Measurements from ENCODE around the gene PEF1. TPM values are rescaled to one million over a fixed set of nuclear protein-coding genes. Genes with fewer than 3 reads are reported as not detected.

The PEF1 gene
- total and polyA plus RNA-seq, 2 of the 8 experiments (the other 6 are each of a cell fraction or from before 2014, with no cell fraction given), result 35.2 to 69.2 TPM

DNA sequence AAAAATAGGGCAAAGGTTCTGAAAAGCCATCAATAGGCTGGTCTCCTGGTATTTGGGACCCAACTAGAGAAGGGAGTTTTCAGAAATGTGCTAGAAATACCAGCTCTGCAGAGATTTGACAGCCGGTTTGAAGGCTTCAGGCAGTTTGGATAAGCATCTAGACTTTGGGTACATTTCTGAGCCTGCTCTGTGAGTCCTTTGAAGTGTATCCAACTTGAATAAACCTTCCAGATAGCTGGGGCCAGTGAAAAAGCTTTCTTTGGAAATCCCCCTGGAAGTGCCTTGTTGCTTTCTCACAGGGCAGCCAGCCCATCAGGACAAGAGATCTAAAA lies 6.4 kb upstream of the PEF1 start:
- Histone ChIP-seq H3K56ac (replicated peaks; ENCODE audit: insufficient read length, low read depth, low read length) (no peak overlapping the region), H2BK120ac (replicated peaks; ENCODE audit: low read depth, low read length) (no peak overlapping the region), H3K9me3 (ENCODE audit: insufficient read depth in 2 of 2, low read depth in 1 of 2, low read length in 1 of 2) (no peaks in the 10 kb centered on the region), H3K23ac (ENCODE audit: insufficient read length) (no peak overlapping the region), H2AFZ (ENCODE audit: low read length) (no peak overlapping the region), H3K9ac (replicated peaks in 1 of 4; ENCODE audit: extremely low read depth in 1 of 4, low read depth in 3 of 4, low read length in 3 of 4) (peak overlapping the region in 1 of 4 experiments; percentile 0; a peak in 1 of 7 replicates), H3K18ac (ENCODE audit: extremely low read depth, low read length) (no peak overlapping the region), H2BK20ac (ENCODE audit: low read length) (no peak overlapping the region), H3K23me2 (ENCODE audit: low read depth, low read length) (no peaks in the 10 kb centered on the region), H3K14ac (ENCODE audit: insufficient read length) (no peak overlapping the region), H4K91ac (replicated peaks; ENCODE audit: insufficient read length, low read length) (no peak overlapping the region), H3K4ac (replicated peaks; ENCODE audit: insufficient read length, low read depth, low read length) (no peak overlapping the region), H2BK5ac (ENCODE audit: low read depth, low read length) (no peak overlapping the region), H3K36me3 (ENCODE audit: control insufficient read depth in 2 of 4, insufficient read depth in 4 of 4, low read length in 3 of 4) (no peaks in the 10 kb centered on the region; a peak in 1 of 8 replicates), H2AK5ac (ENCODE audit: low read depth, low read length) (no peak overlapping the region), H2BK12ac (ENCODE audit: low read depth, low read length) (no peak overlapping the region), H4K5ac (ENCODE audit: insufficient read length, low read depth, low read length) (no peak overlapping the region), H3K4me3 (ENCODE audit: extremely low read depth in 1 of 4, insufficient read depth in 2 of 4, low read depth in 3 of 4, low read length in 4 of 4) (no peak overlapping the region), H4K8ac (ENCODE audit: extremely low read depth, insufficient read depth, low read length) (no peak overlapping the region), H3K79me1 (ENCODE audit: low read depth, low read length) (no peaks in the 10 kb centered on the region), H3K4me1 (replicated peaks in 1 of 4; ENCODE audit: control insufficient read depth in 3 of 4, insufficient read depth in 4 of 4, low read length in 3 of 4) (no peaks in the 10 kb centered on the region), H2BK15ac (ENCODE audit: low read length) (no peak overlapping the region), H3K27me3 (replicated peaks in 1 of 4; ENCODE audit: control insufficient read depth in 3 of 4, extremely low read depth in 1 of 4, insufficient read depth in 3 of 4, low read length in 3 of 4) (no peaks in the 10 kb centered on the region), H3K79me2 (ENCODE audit: control insufficient read depth in 1 of 2, insufficient read depth in 2 of 2, low read length in 2 of 2) (no peaks in the 10 kb centered on the region), H3K4me2 (ENCODE audit: insufficient read depth in 1 of 2, low read depth in 2 of 2, low read length in 2 of 2) (no peak overlapping the region), H3K27ac (ENCODE audit: low read depth, low read length) (no peak overlapping the region), H4K20me1 (replicated peaks in 1 of 2; ENCODE audit: control insufficient read depth in 1 of 2, insufficient read depth in 2 of 2, low read length in 2 of 2) (peaks cover 2% of the 10 kb centered on the region in 2 experiments)
- DNase-seq (ENCODE audit: low read depth in 1 of 2, low spot score in 2 of 2), result no peak
- 100% methylated on average over 1 of the region's 1 CpG; no CpG with 5 or more reads in 1 of the 2 experiments for WGBS, 2 experiments (ENCODE audit: extremely low coverage in 1 of 2, insufficient coverage in 1 of 2, insufficient read length in 1 of 2, insufficient replicate concordance in 2 of 2, low coverage in 1 of 2, low lambda C conversion rate in 2 of 2, missing lambda C conversion rate in 1 of 2)
- ChIA-PET CTCF (ENCODE audit: partially characterized antibody) (interaction anchor here (0.5 to 6.7 kb wide), 15 partner anchors 8 to 370 kb away, joined by 3 to 52 read pairs (median 4); no protein-coding TSS in a partner anchor), POLR2A (ENCODE audit: partially characterized antibody) (interaction anchor here (0.7 to 3.0 kb wide), 5 partner anchors 8 to 70 kb away, joined by 3 to 10 read pairs (median 3); no protein-coding TSS in a partner anchor)
- no peak for FAIRE-seq
- TF ChIP-seq CEBPB (IDR thresholded peaks at IDR 0.05; ENCODE audit: low read depth, low read length) (no peak), RFX5 (IDR thresholded peaks at IDR 0.05; ENCODE audit: borderline replicate concordance, low read depth, low read length) (no peak), SRF (IDR thresholded peaks at IDR 0.05; ENCODE audit: low read depth, low read length) (no peak), CBX5 (IDR thresholded peaks at IDR 0.05; ENCODE audit: low read depth, low read length) (no peak), EZH2 (IDR thresholded peaks at IDR 0.05; ENCODE audit: low read depth, low read length, severe bottlenecking) (no peak), KDM1A (IDR thresholded peaks at IDR 0.05; ENCODE audit: borderline replicate concordance, low read length) (no peak), CHD1 (IDR thresholded peaks at IDR 0.05; ENCODE audit: low read depth, low read length) (no peak), GTF2F1 (IDR thresholded peaks at IDR 0.05; ENCODE audit: borderline replicate concordance, low read depth, low read length) (no peak), TAF1 (IDR thresholded peaks at IDR 0.05; ENCODE audit: low read depth, low read length) (no peak), SAP30 (IDR thresholded peaks at IDR 0.05; ENCODE audit: insufficient read depth, insufficient replicate concordance, low read length) (no peak), ASH2L (IDR thresholded peaks at IDR 0.05; ENCODE audit: low read length) (no peak)
- TF ChIP-seq, protein P1, sequence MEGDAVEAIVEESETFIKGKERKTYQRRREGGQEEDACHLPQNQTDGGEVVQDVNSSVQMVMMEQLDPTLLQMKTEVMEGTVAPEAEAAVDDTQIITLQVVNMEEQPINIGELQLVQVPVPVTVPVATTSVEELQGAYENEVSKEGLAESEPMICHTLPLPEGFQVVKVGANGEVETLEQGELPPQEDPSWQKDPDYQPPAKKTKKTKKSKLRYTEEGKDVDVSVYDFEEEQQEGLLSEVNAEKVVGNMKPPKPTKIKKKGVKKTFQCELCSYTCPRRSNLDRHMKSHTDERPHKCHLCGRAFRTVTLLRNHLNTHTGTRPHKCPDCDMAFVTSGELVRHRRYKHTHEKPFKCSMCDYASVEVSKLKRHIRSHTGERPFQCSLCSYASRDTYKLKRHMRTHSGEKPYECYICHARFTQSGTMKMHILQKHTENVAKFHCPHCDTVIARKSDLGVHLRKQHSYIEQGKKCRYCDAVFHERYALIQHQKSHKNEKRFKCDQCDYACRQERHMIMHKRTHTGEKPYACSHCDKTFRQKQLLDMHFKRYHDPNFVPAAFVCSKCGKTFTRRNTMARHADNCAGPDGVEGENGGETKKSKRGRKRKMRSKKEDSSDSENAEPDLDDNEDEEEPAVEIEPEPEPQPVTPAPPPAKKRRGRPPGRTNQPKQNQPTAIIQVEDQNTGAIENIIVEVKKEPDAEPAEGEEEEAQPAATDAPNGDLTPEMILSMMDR (IDR thresholded peaks at IDR 0.05; ENCODE audit: control extremely low read depth in 1 of 3, insufficient read depth in 1 of 3, low read depth in 1 of 3, low read length in 3 of 3), result no peak
